GM12874 (cell line): ENCODE measurements around the gene HACD3.
A peak's percentile ranks its signal among the peaks of the same experiment; 100 is the strongest.

ENCODE experiments used
- TF ChIP-seq, protein P1 (sequence below): IDR thresholded peaks from 2 replicates; pipeline ENCODE4 v1.5.1; 2011; ENCODE audit warnings: low read depth, mild to moderate bottlenecking, control low read depth, low read length, moderate library complexity; ENCODE audit not compliant: insufficient read depth

The HACD3 gene

GRCh38 chr15:65587094-65587493 is 56.8 kb downstream of the HACD3 start:
- TF ChIP-seq, protein P1, sequence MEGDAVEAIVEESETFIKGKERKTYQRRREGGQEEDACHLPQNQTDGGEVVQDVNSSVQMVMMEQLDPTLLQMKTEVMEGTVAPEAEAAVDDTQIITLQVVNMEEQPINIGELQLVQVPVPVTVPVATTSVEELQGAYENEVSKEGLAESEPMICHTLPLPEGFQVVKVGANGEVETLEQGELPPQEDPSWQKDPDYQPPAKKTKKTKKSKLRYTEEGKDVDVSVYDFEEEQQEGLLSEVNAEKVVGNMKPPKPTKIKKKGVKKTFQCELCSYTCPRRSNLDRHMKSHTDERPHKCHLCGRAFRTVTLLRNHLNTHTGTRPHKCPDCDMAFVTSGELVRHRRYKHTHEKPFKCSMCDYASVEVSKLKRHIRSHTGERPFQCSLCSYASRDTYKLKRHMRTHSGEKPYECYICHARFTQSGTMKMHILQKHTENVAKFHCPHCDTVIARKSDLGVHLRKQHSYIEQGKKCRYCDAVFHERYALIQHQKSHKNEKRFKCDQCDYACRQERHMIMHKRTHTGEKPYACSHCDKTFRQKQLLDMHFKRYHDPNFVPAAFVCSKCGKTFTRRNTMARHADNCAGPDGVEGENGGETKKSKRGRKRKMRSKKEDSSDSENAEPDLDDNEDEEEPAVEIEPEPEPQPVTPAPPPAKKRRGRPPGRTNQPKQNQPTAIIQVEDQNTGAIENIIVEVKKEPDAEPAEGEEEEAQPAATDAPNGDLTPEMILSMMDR: no peak

DNA sequence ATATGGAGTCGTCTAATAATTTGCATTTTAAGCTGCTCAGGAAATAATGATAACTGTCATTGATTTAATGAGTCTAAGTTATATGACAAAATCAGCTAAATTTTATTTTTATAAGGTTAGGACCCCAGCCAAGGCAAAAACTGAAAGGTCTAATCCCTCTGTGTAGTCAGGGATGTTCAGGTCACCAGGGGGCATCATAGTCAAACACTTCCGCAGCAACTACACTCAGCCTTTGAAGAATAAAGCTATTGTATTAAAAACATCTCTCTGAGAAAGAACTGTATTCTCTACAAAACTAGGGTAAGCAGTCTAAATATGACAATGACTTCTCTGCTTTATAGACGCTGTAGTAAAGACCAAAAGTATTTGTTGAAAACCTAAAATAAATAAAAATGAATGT is 65.7 kb downstream of the HACD3 start:
- TF ChIP-seq, protein P1: peak; percentile 10; the same call in 1 of the 2 replicates

DNA sequence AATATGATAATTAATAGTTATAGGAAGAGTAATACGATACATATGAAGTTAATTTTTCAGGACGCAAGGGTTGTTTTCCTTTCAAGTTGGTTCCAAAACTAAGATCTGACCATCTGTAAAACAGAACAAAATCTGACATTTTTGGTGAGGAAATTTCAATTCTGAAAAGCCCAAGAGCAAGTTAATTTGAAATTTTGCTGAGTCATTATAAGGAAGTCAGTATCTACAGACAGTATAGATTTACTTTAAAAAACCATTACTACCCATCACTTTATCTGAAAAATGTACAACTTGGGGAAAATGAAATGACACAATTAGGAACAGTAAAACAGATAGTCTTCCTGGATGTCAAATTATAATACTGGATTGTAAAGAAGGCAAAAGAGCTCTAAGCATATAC is 68.2 kb downstream of the HACD3 start:
- TF ChIP-seq, protein P1: no peak

DNA sequence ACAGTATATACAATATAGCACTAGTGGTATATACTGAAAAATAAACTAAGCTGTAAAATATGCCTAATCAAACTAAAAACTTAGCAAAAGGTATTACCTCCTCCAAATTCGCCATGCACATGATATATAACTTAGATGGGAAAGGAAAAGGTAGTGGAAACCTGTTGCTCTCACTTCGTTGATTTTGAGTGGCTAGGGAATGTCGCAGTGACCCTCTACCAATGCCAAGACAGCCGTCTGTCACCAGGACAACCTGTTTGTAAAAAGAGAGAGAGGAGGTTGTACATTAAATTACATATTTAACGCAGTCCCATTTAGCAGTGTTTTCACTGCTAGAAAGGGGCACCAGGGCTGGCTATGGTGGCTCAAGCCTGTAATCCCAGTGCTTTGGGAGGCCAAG is 69.4 kb downstream of the HACD3 start:
- TF ChIP-seq, protein P1: no peak

DNA sequence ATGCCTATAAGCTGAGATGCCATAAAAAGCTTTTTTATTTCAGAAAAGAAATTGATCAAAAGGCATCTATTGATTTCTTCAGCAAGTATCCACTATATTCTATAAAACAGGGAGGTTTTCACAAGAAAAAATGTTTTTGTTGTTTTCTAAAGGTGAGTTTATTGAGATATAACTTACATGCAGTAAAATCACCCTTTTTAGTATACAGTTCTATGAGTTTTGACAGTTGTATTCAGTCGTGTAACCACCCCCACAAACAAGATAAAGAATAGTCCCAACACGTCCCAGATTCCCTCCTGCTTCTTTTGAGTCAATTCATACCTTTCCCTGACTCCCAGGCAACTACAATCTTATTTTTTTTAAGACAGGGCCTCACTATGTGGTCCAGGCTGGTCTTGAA is 72.9 kb downstream of the HACD3 start:
- TF ChIP-seq, protein P1: no peak

- TF ChIP-seq, protein P1: no peak
These were observed 73.3 kb downstream of the HACD3 start for GRCh38 chr15:65603559-65603958.

GRCh38 chr15:65610871-65611718 is 80.8 kb downstream of the HACD3 start, which contains the start of gene INTS14:
TSS of gene INTS14 (minus strand) at chr15:65611131. CDS start at chr15:65607380, 3,751 bp downstream.
- TF ChIP-seq, protein P1: peak; percentile 81
